HEK293T (cell line): ENCODE data around the gene MOGAT2.

Experiments used
- CTCF ChIA-PET: fragments of 350-600 bp; formaldehyde crosslinking; extraction: SDS; loops from one replicate; lab custom pipeline; 2021; ENCODE audit warnings: antibody characterized with exemption, inconsistent platforms; lab: Yijun Ruan, JAX
- POLR2A ChIA-PET: fragments of 350-600 bp; formaldehyde crosslinking; extraction: SDS; loops from one replicate; lab custom pipeline; 2020; ENCODE audit warnings: antibody characterized with exemption, inconsistent platforms; lab: Yijun Ruan, JAX
- DNase-seq: peaks from one replicate; pipeline ENCODE4 v3.0.0; 2012; ENCODE audit warnings: mixed read lengths; ENCODE audit errors: extremely low spot score
- ARNT ChIP-seq: fragments of 450-650 bp; IDR thresholded peaks from 2 replicates; pipeline ENCODE4 v1.6.1; 2017; ENCODE audit warnings: mild to moderate bottlenecking
- BHLHE40 ChIP-seq: fragments of 450-650 bp; IDR thresholded peaks from 2 replicates; pipeline ENCODE4 v1.6.1; 2016; ENCODE audit warnings: mild to moderate bottlenecking, moderate library complexity, borderline replicate concordance
- CTBP1 ChIP-seq: fragments of 450-650 bp; IDR thresholded peaks from 2 replicates; pipeline ENCODE4 v1.6.1; 2016; ENCODE audit warnings: borderline replicate concordance
- ELF4 ChIP-seq: fragments of 450-650 bp; IDR thresholded peaks from 2 replicates; pipeline ENCODE4 v1.6.1; 2017; ENCODE audit warnings: antibody characterized with exemption
- FOXA1 ChIP-seq: fragments of 450-650 bp; IDR thresholded peaks from 2 replicates; pipeline ENCODE4 v1.6.1; 2016; ENCODE audit warnings: mild to moderate bottlenecking
- FOXK2 ChIP-seq: fragments of 450-650 bp; IDR thresholded peaks from 2 replicates; pipeline ENCODE4 v1.6.1; 2016; ENCODE audit warnings: mild to moderate bottlenecking
- FOXM1 ChIP-seq: fragments of 450-650 bp; IDR thresholded peaks from 2 replicates; pipeline ENCODE4 v1.6.1; 2017; ENCODE audit warnings: mild to moderate bottlenecking, borderline replicate concordance
- HDGF ChIP-seq: fragments of 450-650 bp; IDR thresholded peaks from 2 replicates; pipeline ENCODE4 v1.6.1; 2017; ENCODE audit warnings: antibody characterized with exemption, borderline replicate concordance
- L3MBTL2 ChIP-seq: fragments of 450-650 bp; conservative IDR thresholded peaks from 2 replicates; pipeline ENCODE4 v1.6.1; 2016; ENCODE audit warnings: mild to moderate bottlenecking
- LEF1 ChIP-seq: fragments of 450-650 bp; IDR thresholded peaks from 2 replicates; pipeline ENCODE4 v1.6.1; 2017; ENCODE audit warnings: mild to moderate bottlenecking, borderline replicate concordance
- NFRKB ChIP-seq: fragments of 450-650 bp; IDR thresholded peaks from 2 replicates; pipeline ENCODE4 v1.6.1; 2016; ENCODE audit warnings: mild to moderate bottlenecking, moderate library complexity
- PKNOX1 ChIP-seq: fragments of 450-650 bp; IDR thresholded peaks from 2 replicates; pipeline ENCODE4 v1.6.1; 2016
- SP1 ChIP-seq: fragments of 450-650 bp; IDR thresholded peaks from 2 replicates; pipeline ENCODE4 v1.6.1; 2017
- SUZ12 ChIP-seq: fragments of 450-650 bp; IDR thresholded peaks from 2 replicates; pipeline ENCODE4 v1.6.1; 2016; ENCODE audit warnings: mild to moderate bottlenecking
- TARDBP ChIP-seq: fragments of 450-650 bp; IDR thresholded peaks from 2 replicates; pipeline ENCODE4 v1.6.1; 2016
- ZNF384 ChIP-seq: fragments of 450-650 bp; IDR thresholded peaks from 2 replicates; pipeline ENCODE4 v1.6.1; 2016

The MOGAT2 gene

GRCh38 chr11:75770102-75770501 lies 52.5 kb downstream of the MOGAT2 start:
- POLR2A ChIA-PET, result no interaction called here
- no peak for TF ChIP-seq FOXK2
- no peak for TF ChIP-seq FOXM1
- no peak for DNase-seq
- CTCF ChIA-PET, result interaction anchor here (0.6 kb wide), 2 partner anchors 32 to 242 kb away, joined by 3 read pairs; no protein-coding TSS in a partner anchor

GRCh38 chr11:75771646-75772410 lies 54.2 kb downstream of the MOGAT2 start:
- no peak for DNase-seq
- TF ChIP-seq SP1 (no peak), FOXM1 (no peak), CTBP1 (no peak), SUZ12 (no peak), L3MBTL2 (no peak), HDGF (no peak), NFRKB (no peak)
- CTCF ChIA-PET, result no interaction called here
- POLR2A ChIA-PET, result no interaction called here

- CTCF ChIA-PET, result no interaction called here
- POLR2A ChIA-PET, result no interaction called here
- TF ChIP-seq CTBP1 (no peak), SUZ12 (no peak), SP1 (no peak), NFRKB (no peak)
- no peak for DNase-seq
Observed at GRCh38 chr11:75773595-75774353, 56.1 kb downstream of the MOGAT2 start.

GRCh38 chr11:75775056-75775455 lies 57.4 kb downstream of the MOGAT2 start:
- CTCF ChIA-PET, result no interaction called here
- POLR2A ChIA-PET, result no interaction called here

GRCh38 chr11:75776546-75776945 lies 58.9 kb downstream of the MOGAT2 start:
- ChIA-PET CTCF (no interaction called here), POLR2A (no interaction called here)
- TF ChIP-seq FOXK2 (no peak), PKNOX1 (no peak), FOXA1 (no peak), HDGF (no peak), FOXM1 (no peak), TARDBP (no peak), LEF1 (no peak)
- DNase-seq, result no peak

More at GRCh38 chr11:75775056-75775455, 57.4 kb downstream of the MOGAT2 start:
- DNase-seq, result no peak
- TF ChIP-seq CTBP1, result no peak
- no peak for TF ChIP-seq LEF1
- TF ChIP-seq SUZ12, result no peak
- TF ChIP-seq ELF4, result no peak
- TF ChIP-seq NFRKB, result no peak
- TF ChIP-seq FOXK2, result no peak
- TF ChIP-seq PKNOX1, result no peak
- TF ChIP-seq SP1, result no peak
- no peak for TF ChIP-seq ARNT
- TF ChIP-seq ZNF384, result no peak
- no peak for TF ChIP-seq L3MBTL2
- no peak for TF ChIP-seq FOXM1
- TF ChIP-seq TARDBP, result no peak
- TF ChIP-seq HDGF, result no peak
- no peak for TF ChIP-seq BHLHE40
- no peak for TF ChIP-seq FOXA1

- POLR2A ChIA-PET, result no interaction called here
- CTCF ChIA-PET, result interaction anchor here (1.2 kb wide), 1 partner anchor 9 kb away, joined by 4 read pairs; the partner anchor contains the start of gene DGAT2
- no peak for TF ChIP-seq L3MBTL2
- TF ChIP-seq BHLHE40, result no peak
- no peak for TF ChIP-seq FOXK2
- TF ChIP-seq FOXA1, result no peak
- TF ChIP-seq ARNT, result no peak
- no peak for TF ChIP-seq FOXM1
- no peak for TF ChIP-seq CTBP1
- TF ChIP-seq SP1, result no peak
- TF ChIP-seq SUZ12, result no peak
- no peak for DNase-seq
Observed at GRCh38 chr11:75777461-75778110, 59.9 kb downstream of the MOGAT2 start.

GRCh38 chr11:75778962-75779361 lies 61.3 kb downstream of the MOGAT2 start:
- no peak for TF ChIP-seq TARDBP
- no peak for TF ChIP-seq SUZ12
- no peak for TF ChIP-seq SP1
- no peak for TF ChIP-seq FOXM1
- TF ChIP-seq FOXA1, result no peak
- TF ChIP-seq HDGF, result no peak
- TF ChIP-seq ELF4, result no peak
- no peak for TF ChIP-seq ARNT
- TF ChIP-seq FOXK2, result no peak
- no peak for TF ChIP-seq CTBP1
- ChIA-PET POLR2A (no interaction called here), CTCF (interaction anchor here (1.0 kb wide), 1 partner anchor 88 kb away, joined by 3 read pairs; no protein-coding TSS in a partner anchor)
- no peak for DNase-seq
